ENCODE measurements around the gene PLCB2.

GRCh38 chr15:40357246-40357645, 49.5 kb upstream of the PLCB2 start:
- no peak for TF ChIP-seq EP300 (IDR thresholded peaks at IDR 0.05; ENCODE audit: borderline replicate concordance)
- no peak for TF ChIP-seq FOXM1 (IDR thresholded peaks at IDR 0.05; ENCODE audit: borderline replicate concordance, low read depth)
- TF ChIP-seq ZBTB7A (IDR thresholded peaks at IDR 0.05; ENCODE audit: low read depth), result no peak
- TF ChIP-seq TAF1 (IDR thresholded peaks at IDR 0.05; ENCODE audit: low read depth), result no peak
- TF ChIP-seq MAX (IDR thresholded peaks at IDR 0.05), result no peak
- TF ChIP-seq CREB1 (IDR thresholded peaks at IDR 0.05; ENCODE audit: low read depth), result no peak
- TF ChIP-seq RAD21 (IDR thresholded peaks at IDR 0.05; ENCODE audit: low read depth), result no peak
- TF ChIP-seq YY1 (IDR thresholded peaks at IDR 0.05; ENCODE audit: low read depth), result no peak
